ENCODE measurements around the gene TRIM2.

TRIM2 gene

GRCh38 chr4:153324046-153324445, 119.8 kb downstream of the TRIM2 start:
- Mint-ChIP-seq H3K4me1 (ENCODE audit: low read depth) (no peaks in the 10 kb centered on the region), H3K27me3 (peaks cover 3% of the 10 kb centered on the region), H3K9me3 (no peaks in the 10 kb centered on the region), H3K4me3 (no peak overlapping the region), H3K36me3 (ENCODE audit: low read depth) (no peaks in the 10 kb centered on the region), H3K27ac (no peak overlapping the region)
- DNase-seq: no peak

DNA sequence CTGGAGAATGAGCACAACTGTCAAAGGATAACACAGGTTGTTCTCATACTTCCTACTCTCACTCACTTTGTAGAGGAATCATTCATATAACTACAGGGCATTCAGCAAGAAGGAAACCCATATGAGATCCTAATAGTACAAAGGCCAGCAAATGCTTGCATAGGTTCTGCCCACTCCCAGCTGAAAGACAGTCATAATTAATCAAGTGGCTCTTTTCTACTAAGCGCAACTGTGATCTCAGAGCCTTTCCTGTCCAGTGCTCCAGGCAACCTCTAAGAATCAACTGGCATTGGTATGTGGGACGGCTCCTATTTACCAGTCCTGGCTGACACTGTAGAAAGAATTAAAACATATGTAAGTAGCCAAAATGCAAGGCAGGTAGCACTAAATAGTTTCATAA, 121.3 kb downstream of the TRIM2 start:
- H3K27me3 Mint-ChIP-seq: peaks cover 3% of the 10 kb centered on the region
- no peak overlapping the region for H3K27ac Mint-ChIP-seq
- H3K4me1 Mint-ChIP-seq (ENCODE audit: low read depth): no peaks in the 10 kb centered on the region
- H3K9me3 Mint-ChIP-seq: no peaks in the 10 kb centered on the region
- H3K36me3 Mint-ChIP-seq (ENCODE audit: low read depth): no peaks in the 10 kb centered on the region
- no peak for DNase-seq
- no peak overlapping the region for H3K4me3 Mint-ChIP-seq

DNA sequence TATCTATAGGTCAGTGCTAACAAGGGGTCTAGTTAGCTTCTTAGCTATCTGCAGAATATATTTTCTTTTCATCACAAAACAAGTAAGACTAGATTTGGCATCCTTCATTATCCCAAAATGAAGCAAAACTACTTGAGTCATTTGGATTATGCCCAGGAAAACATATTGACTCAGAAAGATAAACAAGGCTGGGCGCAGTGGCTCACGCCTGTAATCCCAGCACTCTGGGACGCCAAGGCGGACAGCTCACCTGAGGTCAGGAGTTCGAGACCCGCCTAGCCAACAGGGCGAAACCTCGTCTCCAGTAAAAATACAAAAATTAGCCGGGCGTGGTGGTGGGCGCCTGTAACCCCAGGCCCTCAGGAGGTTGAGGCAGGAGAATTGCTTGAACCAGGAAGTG, 122.3 kb downstream of the TRIM2 start:
- Mint-ChIP-seq H3K27ac (no peak overlapping the region), H3K4me3 (no peak overlapping the region), H3K4me1 (ENCODE audit: low read depth) (no peaks in the 10 kb centered on the region), H3K27me3 (peaks cover 3% of the 10 kb centered on the region), H3K36me3 (ENCODE audit: low read depth) (no peaks in the 10 kb centered on the region), H3K9me3 (no peaks in the 10 kb centered on the region)
- no peak for DNase-seq

DNA sequence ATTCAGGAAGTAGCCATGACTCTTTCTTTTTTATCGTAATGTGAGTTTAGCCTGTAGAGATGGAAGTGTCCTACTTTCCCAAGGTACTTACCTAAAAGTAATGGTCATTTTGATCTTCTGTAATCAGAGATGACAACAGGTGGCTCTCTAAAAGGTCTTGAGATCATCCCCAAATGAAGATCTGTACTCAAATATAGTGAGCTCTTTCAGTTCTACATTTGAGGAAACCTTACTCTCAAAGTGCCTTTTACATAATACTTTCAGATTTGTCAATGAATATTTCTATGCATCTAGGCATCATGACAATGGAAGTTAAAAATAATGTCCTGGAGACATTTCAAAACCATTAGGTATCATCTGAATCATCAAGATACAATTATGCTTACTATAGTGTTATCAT, 123.0 kb downstream of the TRIM2 start:
- H3K9me3 Mint-ChIP-seq: no peaks in the 10 kb centered on the region
- no peak for DNase-seq
- H3K4me3 Mint-ChIP-seq: no peak overlapping the region
- no peaks in the 10 kb centered on the region for H3K4me1 Mint-ChIP-seq (ENCODE audit: low read depth)
- H3K27ac Mint-ChIP-seq: no peak overlapping the region
- H3K36me3 Mint-ChIP-seq (ENCODE audit: low read depth): no peaks in the 10 kb centered on the region
- peaks cover 3% of the 10 kb centered on the region for H3K27me3 Mint-ChIP-seq

- H3K36me3 Mint-ChIP-seq (ENCODE audit: low read depth): no peaks in the 10 kb centered on the region
- no peak overlapping the region for H3K27ac Mint-ChIP-seq
- no peaks in the 10 kb centered on the region for H3K4me1 Mint-ChIP-seq (ENCODE audit: low read depth)
- no peak overlapping the region for H3K4me3 Mint-ChIP-seq
- H3K9me3 Mint-ChIP-seq: no peaks in the 10 kb centered on the region
- H3K27me3 Mint-ChIP-seq: no peaks in the 10 kb centered on the region
- DNase-seq: no peak
Measured at GRCh38 chr4:153332936-153333335, 128.7 kb downstream of the TRIM2 start.

DNA sequence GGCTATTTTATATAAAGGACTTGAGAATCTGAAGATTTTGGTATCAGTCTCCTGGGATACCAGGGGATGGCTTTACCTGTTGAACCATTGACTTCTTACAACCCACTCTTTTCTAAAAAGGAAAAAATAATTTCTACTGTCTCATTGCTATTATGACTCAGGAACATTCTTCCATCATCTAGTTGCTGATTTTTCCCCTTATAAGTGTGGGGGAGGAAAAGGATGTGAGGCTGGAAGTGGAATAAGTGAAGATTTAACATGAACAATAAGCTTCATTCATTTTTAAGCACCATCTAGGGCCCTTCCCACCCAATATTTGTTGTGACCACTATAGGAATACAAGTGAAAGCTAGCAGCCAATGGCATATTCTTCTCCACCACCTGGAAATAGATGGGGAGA, 129.6 kb downstream of the TRIM2 start:
- Mint-ChIP-seq H3K4me3 (no peak overlapping the region), H3K27me3 (no peaks in the 10 kb centered on the region), H3K4me1 (ENCODE audit: low read depth) (no peaks in the 10 kb centered on the region), H3K9me3 (no peaks in the 10 kb centered on the region), H3K36me3 (ENCODE audit: low read depth) (no peaks in the 10 kb centered on the region), H3K27ac (no peak overlapping the region)
- no peak for DNase-seq

DNA sequence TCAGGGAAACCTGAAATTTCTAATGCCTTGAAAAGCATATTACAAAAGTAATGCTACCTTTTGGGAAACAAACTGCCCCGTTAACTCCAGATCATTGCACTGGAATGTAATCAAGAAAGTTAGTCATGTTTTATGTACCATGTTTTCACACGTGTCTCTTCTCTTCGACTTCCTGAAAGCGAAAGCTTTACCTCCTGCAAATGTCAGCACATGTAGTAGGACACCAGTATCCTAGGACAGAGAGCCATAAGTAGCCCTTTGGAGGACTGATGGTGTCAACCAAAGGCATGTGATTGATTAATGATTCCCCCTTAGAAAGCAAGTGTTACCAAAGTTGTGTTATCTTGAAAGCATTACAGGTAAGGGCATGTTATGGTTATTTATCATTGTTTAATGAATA, 131.4 kb downstream of the TRIM2 start:
- Mint-ChIP-seq H3K9me3 (no peaks in the 10 kb centered on the region), H3K4me3 (no peak overlapping the region), H3K4me1 (ENCODE audit: low read depth) (no peaks in the 10 kb centered on the region), H3K27ac (no peak overlapping the region), H3K27me3 (no peaks in the 10 kb centered on the region), H3K36me3 (ENCODE audit: low read depth) (no peaks in the 10 kb centered on the region)
- no peak for DNase-seq

DNA sequence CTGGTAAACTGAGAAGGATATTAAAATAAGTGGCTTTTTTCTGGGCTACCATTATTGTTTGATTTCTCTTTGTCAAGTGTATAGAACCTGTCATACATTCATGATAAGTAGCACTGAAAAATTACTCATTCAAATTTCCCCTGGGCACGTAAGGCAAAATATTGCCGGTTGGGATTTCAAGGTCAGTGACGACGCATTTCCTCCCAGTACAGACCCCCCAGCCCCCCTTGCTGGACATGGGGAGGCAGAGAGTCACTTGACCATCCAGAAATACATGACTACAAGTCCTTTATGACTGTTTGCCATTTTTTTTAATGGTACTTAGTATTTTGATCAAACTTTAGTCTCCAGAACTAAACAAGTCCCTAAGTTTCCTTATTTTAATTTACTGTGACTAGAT, 133.4 kb downstream of the TRIM2 start:
- Mint-ChIP-seq H3K27ac (no peak overlapping the region), H3K4me1 (ENCODE audit: low read depth) (no peaks in the 10 kb centered on the region)

DNA sequence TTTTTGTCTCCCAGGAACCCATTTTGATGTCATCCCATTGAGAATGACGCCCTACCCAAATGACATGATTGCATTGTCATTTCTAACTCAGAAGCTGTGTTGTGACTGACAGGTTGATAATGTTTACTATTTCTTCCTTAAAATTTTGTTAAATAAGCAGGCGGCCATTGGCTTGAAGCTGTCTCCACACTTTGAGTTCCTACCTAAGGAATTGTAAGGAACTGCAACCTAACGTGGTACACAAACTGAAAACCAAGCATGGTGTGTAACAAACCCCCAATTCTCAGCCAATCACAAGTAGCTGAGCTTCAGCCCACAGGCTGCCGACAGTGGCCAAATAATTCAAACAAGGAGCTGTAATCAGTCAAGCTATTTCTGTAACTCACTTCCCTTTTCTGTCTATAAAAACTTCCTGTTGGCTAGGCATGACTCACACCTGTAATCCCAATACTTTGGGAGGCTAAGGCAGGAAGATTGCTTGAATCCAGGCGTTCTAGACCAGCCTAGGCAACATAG, 137.4 kb downstream of the TRIM2 start:
- H3K27ac Mint-ChIP-seq: no peak overlapping the region
- peaks cover 9% of the 10 kb centered on the region for H3K27me3 Mint-ChIP-seq
- H3K4me3 Mint-ChIP-seq: no peak overlapping the region
- no peak for DNase-seq
- no peaks in the 10 kb centered on the region for H3K9me3 Mint-ChIP-seq
- H3K4me1 Mint-ChIP-seq (ENCODE audit: low read depth): peaks cover 15% of the 10 kb centered on the region
- H3K36me3 Mint-ChIP-seq (ENCODE audit: low read depth): peaks cover 5% of the 10 kb centered on the region

More for the DNA sequence above, 133.4 kb downstream of the TRIM2 start:
- H3K4me3 Mint-ChIP-seq: no peak overlapping the region
- peaks cover 6% of the 10 kb centered on the region for H3K27me3 Mint-ChIP-seq
- H3K9me3 Mint-ChIP-seq: no peaks in the 10 kb centered on the region
- DNase-seq: no peak
- no peaks in the 10 kb centered on the region for H3K36me3 Mint-ChIP-seq (ENCODE audit: low read depth)

DNA sequence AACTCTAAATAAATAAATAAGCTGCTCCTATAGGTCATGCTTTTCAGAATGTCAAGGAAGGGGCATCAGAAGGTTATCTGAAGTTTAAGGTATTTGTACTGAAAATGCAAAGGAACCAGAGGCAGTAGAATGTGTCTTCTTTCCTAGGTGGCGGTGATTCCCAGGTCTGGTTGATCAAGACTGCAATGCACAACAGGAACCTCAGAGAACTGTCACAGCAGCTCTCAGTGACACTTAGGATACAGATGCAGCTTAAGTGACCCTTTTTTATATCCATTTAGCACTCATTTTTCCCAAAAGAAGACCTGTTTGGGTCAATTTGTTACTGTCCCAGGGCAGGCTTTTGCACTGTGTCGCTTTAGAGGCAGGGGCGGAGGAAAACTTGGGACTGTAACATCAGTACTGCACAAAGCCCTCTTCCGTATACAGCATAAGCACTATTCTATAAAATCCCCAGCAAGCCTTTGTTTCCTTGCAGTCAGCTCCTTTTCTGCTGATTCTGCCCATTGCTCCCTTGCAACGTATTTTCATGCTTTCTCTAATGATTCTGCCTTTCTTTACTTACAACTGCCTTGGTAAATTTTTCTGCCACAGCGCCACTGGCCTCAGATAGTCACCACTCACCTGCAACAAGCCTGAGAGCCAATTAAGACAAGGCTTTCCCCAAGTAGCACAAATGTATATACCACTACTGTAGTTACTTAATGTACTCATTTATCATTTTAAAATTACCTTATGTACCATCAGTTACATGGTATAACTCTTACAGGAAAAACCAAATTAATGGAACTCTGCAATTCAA, 138.7 kb downstream of the TRIM2 start:
- H3K27ac Mint-ChIP-seq: no peak overlapping the region

DNA sequence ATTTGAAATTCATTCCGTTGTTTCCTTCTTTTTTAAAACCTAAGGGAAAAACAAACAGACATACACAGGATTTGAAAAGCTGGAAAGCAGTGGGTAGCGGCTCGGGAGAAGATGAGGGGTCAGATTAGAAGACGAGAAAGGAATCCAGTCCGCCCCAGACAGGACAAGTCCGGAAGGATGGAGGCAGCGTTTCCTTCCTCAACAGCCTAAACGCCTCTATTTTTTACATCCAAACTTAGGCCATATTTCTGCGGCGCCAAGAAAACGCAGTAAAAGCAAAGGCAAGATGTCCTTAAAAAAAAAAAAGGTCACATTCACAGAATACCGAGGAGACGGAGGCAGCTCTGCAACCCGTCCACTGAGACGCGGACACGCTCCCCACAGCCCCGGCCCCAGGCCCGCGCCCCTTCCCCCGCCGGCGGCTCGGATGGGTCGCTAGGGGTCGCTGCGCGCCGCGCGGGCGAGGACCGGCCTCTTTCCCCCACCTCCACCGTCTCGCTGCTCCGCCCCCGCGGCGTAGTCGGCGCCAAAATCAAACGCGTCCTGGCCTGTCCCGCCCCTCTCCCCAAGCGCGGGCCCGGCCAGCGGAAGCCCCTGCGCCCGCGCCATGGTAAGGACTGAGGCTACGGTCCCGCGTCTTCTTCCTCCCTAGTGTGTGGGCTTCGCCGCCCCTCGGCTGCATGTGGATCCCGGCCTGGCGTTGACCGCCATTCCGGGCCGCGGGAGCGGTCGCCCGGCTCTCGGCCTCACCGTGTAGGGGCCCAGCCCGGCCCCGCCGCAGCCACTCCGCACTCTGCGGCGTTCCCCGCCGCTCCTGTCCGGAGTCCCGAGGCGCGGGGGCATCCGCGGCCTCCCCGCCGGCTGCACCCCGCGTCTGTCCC, 140.1 kb downstream of the TRIM2 start, which contains the start of gene MND1:
MND1 (plus strand) TSS at position 558 of the 881 bp plus-strand sequence; CDS start at position 608, 50 bp downstream.
- DNase-seq: peak; percentile 94
- H3K9me3 Mint-ChIP-seq: no peaks in the 10 kb centered on the region
- H3K4me3 Mint-ChIP-seq: peak within 1 kb of the TSS; percentile 87
- peaks cover 9% of the 10 kb centered on the region for H3K27me3 Mint-ChIP-seq
- H3K36me3 Mint-ChIP-seq (ENCODE audit: low read depth): peaks cover 8% of the 10 kb centered on the region
- H3K4me1 Mint-ChIP-seq (ENCODE audit: low read depth): peaks cover 37% of the 10 kb centered on the region
- H3K27ac Mint-ChIP-seq: peak within 1 kb of the TSS; percentile 91

More for the DNA sequence above, 138.7 kb downstream of the TRIM2 start:
- DNase-seq: no peak
- Mint-ChIP-seq H3K4me3 (no peak overlapping the region), H3K27me3 (peaks cover 9% of the 10 kb centered on the region), H3K4me1 (ENCODE audit: low read depth) (peaks cover 28% of the 10 kb centered on the region), H3K9me3 (no peaks in the 10 kb centered on the region), H3K36me3 (ENCODE audit: low read depth) (peaks cover 5% of the 10 kb centered on the region)

- H3K4me3 Mint-ChIP-seq: peak overlapping the region; percentile 87
- peaks cover 9% of the 10 kb centered on the region for H3K27me3 Mint-ChIP-seq
- no peaks in the 10 kb centered on the region for H3K9me3 Mint-ChIP-seq
- H3K27ac Mint-ChIP-seq: peak overlapping the region; percentile 91
- DNase-seq: no peak
- peaks cover 39% of the 10 kb centered on the region for H3K4me1 Mint-ChIP-seq (ENCODE audit: low read depth)
- H3K36me3 Mint-ChIP-seq (ENCODE audit: low read depth): peaks cover 15% of the 10 kb centered on the region
Measured at GRCh38 chr4:153345012-153345981, 141.1 kb downstream of the TRIM2 start.

GRCh38 chr4:153346031-153346430, 141.8 kb downstream of the TRIM2 start:
- no peaks in the 10 kb centered on the region for H3K9me3 Mint-ChIP-seq
- DNase-seq: no peak
- H3K4me3 Mint-ChIP-seq: peak overlapping the region; percentile 87
- peaks cover 9% of the 10 kb centered on the region for H3K27me3 Mint-ChIP-seq
- H3K36me3 Mint-ChIP-seq (ENCODE audit: low read depth): peaks cover 23% of the 10 kb centered on the region
- H3K27ac Mint-ChIP-seq: no peak overlapping the region
- H3K4me1 Mint-ChIP-seq (ENCODE audit: low read depth): peaks cover 39% of the 10 kb centered on the region

DNA sequence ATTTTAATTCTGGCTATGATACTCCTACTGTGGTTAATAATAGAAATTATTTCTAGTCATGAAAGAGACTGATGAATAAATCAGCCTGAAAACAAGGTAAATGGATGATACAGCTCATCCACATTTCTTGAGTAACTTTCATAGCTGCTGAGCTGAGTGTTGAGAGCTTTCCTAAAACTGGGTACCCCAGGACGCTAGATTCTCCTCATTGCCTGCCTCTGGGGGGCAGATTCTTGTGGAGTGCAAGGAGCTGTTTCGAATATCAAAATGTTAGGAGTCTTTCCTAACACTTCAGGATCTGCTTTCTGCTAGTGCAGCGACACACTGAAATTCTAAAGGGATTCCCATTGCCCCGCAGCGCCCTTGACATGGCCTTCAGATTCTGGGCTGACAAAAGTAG, 142.3 kb downstream of the TRIM2 start:
- H3K9me3 Mint-ChIP-seq: no peaks in the 10 kb centered on the region
- peaks cover 39% of the 10 kb centered on the region for H3K4me1 Mint-ChIP-seq (ENCODE audit: low read depth)
- no peak for DNase-seq
- H3K36me3 Mint-ChIP-seq (ENCODE audit: low read depth): peaks cover 28% of the 10 kb centered on the region
- H3K27me3 Mint-ChIP-seq: peaks cover 6% of the 10 kb centered on the region
- no peak overlapping the region for H3K27ac Mint-ChIP-seq
- peak overlapping the region; percentile 27 for H3K4me3 Mint-ChIP-seq
